ENCODE data around the gene CDH24.
"Not testable (repeated sequence)": the region's sequence is repeated elsewhere in the genome, so short reads cannot be mapped to it uniquely, and the experiment has no call there.

The CDH24 gene

DNA sequence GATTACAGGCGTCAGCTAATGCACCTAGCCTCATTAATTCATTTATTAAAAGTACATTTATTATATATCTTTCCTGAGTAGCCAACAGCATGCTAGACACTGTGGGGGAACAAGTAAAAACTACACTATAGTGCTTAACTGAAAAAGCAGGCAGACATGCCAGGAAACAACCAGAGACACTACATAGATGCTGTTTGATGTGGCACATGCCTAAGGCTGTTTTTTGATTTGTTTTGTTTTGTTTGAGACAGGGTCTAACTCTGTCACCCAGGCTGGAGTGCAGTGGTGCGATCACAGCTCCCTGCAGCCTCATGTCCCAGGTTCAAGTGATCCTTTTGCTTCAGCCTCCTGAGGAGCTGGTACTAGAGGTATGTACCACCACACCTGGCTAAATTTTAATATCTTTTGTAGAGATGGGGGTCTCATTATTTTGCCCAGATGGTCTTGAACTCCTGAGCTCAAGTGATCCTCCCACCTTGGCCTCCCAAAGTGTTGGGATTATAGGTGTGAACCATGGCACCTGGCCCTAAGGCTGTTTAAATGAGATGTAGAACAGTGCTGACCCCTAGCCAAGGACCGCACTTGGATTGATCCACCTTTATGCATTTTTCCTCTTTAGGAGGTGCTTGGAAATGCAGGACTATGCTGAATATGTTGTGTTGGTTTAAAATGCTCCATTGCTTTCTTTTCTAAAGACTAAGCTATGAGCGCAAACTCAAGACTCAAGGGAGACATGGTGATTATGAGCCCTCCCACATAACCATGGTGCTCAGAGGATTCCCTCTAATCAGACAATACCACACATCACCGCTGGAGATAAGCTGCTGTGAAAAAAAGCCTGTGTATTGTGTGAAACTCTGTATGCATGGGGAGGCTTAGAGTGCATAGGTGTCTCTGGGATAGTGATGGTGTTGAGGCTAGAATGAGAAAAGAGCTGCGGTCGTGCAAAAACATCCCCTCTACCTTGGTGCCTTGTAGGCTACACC is 36.9 kb downstream of the CDH24 start:
- CTCF ChIA-PET = interaction anchor here (1.0 kb wide), 1 partner anchor 11 kb away, joined by 3 read pairs; no protein-coding TSS in a partner anchor
- POLR2A ChIA-PET (ENCODE audit: low non-redundant PET) = no interaction called here
- no peak for TF ChIP-seq CTCF (conservative IDR thresholded peaks at IDR 0.05; ENCODE audit: low read depth)
- DNase-seq (ENCODE audit: low spot score) = no peak
- no peak overlapping the region for H3K27ac ChIP-seq

- no peak for DNase-seq (ENCODE audit: low spot score)
- ChIA-PET POLR2A (ENCODE audit: low non-redundant PET) (no interaction called here), CTCF (no interaction called here)
- TF ChIP-seq CTCF (conservative IDR thresholded peaks at IDR 0.05; ENCODE audit: low read depth) = no peak
- H3K27ac ChIP-seq = no peak overlapping the region
Observed at GRCh38 chr14:23018107-23018506, 39.2 kb downstream of the CDH24 start.

DNA sequence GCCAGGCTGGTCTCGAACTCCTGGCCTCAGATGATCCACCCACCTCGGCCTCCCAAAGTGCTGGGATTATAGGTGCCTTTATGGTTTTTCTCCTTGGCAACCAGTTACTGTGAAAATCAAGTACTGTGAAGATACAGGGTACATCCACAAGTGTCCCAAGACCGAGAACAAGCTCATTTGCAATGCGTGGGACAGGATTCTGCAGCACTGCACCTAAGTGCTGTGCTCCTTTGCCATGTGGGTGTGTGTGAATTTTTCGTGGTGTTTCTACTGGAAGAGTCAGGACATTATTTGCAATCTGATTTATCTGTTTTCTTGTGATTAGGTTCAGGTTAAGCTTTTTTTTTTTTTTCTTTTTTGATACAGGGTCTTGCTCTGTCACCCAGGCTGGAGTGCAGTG is 40.2 kb downstream of the CDH24 start:
- no peak overlapping the region for H3K27ac ChIP-seq
- TF ChIP-seq CTCF (conservative IDR thresholded peaks at IDR 0.05; ENCODE audit: low read depth) = no peak
- no peak for DNase-seq (ENCODE audit: low spot score)
- ChIA-PET CTCF (interaction anchor here (1.0 kb wide), 1 partner anchor 30 kb away, joined by 3 read pairs; no protein-coding TSS in a partner anchor), POLR2A (ENCODE audit: low non-redundant PET) (no interaction called here)

GRCh38 chr14:23015618-23016017 is 41.7 kb downstream of the CDH24 start:
- DNase-seq (ENCODE audit: low spot score) = no peak
- ChIA-PET CTCF (no interaction called here), POLR2A (ENCODE audit: low non-redundant PET) (no interaction called here)
- TF ChIP-seq CTCF (conservative IDR thresholded peaks at IDR 0.05; ENCODE audit: low read depth) = no peak
- no peak overlapping the region for H3K27ac ChIP-seq

GRCh38 chr14:23013749-23014054 is 43.6 kb downstream of the CDH24 start:
- CTCF ChIA-PET = interaction anchor here (0.8 kb wide), 1 partner anchor 275 kb away, joined by 5 read pairs; no protein-coding TSS in a partner anchor
- H3K27ac ChIP-seq; POLR2A ChIA-PET (ENCODE audit: low non-redundant PET); DNase-seq (ENCODE audit: low spot score): not testable (repeated sequence)

GRCh38 chr14:23013054-23013748 is 44.1 kb downstream of the CDH24 start:
- ChIA-PET POLR2A (ENCODE audit: low non-redundant PET) (no interaction called here), CTCF (interaction anchor here (0.6 to 1.3 kb wide), 3 partner anchors 27 to 275 kb away, joined by 3 to 5 read pairs (median 5); no protein-coding TSS in a partner anchor)
- no peak for DNase-seq (ENCODE audit: low spot score)
- TF ChIP-seq CTCF (conservative IDR thresholded peaks at IDR 0.05; ENCODE audit: low read depth) = no peak
- H3K27ac ChIP-seq = no peak overlapping the region
